ENCODE results near the gene ITGB4.
"Not testable (repeated sequence)": the region's sequence is repeated elsewhere in the genome, so short reads cannot be mapped to it uniquely, and the experiment has no call there.

ITGB4 gene

DNA sequence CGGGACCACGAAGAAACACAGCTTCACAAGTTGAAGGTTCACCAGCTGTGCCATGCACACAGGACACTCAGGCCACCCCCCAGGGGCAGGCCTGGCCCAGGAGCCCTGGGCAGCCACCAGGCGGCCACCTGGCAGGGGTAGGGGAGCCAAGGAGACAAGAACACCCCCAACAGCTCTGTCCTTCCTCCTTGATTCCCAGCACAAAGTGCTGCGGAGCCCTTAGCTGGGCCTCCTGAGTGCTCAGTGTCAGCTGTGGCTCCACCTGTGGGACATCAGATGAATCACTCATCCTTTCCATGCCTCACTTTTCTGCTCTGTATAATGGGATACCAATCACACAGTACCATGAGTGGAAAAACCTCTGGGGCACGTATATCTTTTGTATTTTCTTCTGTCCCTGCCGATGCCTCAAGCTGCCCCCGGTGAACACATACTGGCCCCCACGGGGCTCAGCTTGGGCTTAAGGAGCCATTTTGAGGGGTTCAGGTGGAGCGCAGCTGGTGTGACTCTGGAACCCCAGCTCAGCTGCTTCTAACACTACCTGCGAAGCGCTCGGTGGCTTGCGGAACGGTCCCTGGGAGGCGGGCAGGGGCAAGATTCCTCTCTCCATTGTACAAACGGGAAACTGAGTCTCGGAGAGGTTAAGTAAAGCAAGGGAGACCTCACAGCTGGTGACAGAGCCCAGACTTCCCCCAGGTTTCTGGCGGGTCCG is 31.7 kb downstream of the ITGB4 start:
- DNase-seq (ENCODE audit: low read depth in 2 of 2): no peak

DNA sequence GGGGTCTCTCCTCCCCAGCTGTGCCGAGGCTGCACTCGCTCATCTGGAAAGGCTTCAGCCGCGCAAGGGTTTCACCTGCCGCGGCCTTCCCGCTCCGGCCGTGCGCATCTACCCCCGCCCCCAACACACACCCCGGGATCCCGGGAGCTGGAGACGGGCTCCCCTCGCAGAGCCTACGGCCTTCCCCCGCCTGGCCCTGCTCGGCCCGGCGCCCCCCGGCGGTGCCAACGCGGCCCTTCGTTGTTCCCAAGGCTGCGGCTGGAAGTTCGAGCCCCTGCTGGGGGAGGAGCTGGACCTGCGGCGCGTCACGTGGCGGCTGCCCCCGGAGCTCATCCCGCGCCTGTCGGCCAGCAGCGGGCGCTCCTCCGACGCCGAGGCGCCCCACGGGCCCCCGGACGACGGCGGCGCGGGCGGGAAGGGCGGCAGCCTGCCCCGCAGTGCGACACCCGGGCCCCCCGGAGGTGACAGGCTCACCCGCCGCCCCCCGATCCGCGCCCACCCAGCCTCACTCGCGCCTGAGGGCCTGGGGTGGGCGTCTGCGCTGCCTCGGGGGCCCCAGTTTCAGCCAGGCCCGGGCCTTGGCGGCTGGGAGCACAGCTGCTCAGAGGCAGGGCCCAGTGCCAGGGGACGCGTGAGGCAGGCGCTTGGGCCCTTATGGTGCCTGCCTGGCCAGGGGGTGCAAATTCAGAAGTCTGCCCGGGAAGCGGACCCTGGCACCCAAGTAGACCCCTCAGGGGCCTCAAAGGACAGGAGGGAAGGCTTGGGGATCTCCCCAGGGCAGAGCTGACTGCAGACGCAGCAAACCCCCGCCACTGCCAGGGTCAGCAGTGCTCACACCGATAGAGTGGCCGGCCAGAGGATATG is 32.5 kb downstream of the ITGB4 start:
- peak; percentile 29 to 70 for DNase-seq (ENCODE audit: low read depth in 2 of 2)

DNA sequence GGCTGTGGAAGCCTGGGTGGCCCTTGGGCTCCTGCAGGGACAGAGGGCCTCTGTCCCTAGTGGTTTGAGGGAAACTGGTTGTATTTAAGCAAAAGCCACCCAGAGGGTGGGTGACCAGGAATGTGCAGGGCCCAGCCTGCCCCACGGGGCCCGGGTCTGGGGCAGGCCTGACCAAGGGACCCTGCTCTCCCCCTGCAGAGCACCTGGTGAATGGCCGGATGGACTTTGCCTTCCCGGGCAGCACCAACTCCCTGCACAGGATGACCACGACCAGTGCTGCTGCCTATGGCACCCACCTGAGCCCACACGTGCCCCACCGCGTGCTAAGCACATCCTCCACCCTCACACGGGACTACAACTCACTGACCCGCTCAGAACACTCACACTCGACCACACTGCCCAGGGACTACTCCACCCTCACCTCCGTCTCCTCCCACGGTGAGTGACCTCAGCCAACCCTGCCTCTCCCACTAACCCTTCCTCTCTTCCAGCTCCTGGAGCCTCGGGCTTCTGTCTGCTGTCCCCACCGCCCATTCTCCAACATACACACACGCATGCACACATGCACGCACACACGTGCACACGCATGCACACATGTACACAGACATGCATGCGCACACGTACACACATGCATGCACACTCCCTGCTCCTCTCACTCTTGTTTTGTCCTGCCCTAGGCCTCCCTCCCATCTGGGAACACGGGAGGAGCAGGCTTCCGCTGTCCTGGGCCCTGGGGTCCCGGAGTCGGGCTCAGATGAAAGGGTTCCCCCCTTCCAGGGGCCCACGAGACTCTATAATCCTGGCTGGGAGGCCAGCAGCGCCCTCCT is 33.3 kb downstream of the ITGB4 start:
- no peak for DNase-seq (ENCODE audit: low read depth in 2 of 2)

DNA sequence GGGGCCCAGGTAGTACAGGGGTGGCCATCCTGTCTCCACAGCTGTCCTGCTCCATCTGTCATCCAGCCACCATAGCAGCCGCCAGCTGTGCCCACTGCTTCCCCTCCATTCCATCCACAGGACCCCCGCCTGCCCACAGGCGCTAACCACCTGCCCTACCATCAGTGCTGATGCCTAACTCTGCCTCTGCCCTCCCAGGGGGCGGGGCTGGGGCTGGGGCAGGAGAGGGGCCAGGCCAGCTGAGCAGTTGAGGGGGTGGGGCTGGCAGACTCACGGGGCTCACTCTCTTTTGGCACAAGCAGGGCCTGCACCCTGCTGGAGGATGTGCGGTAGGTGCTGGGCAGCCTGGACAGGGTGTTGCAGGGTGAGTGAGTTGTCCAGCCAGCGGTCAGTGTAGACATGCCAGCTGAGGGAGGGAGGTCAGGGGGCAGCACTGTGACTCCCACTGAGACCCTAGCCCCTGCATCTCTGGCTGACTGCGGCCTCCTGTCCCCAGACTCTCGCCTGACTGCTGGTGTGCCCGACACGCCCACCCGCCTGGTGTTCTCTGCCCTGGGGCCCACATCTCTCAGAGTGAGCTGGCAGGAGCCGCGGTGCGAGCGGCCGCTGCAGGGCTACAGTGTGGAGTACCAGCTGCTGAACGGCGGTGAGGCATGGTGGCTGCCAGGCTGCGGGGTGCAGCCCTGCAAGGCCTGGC is 34.1 kb downstream of the ITGB4 start:
- no peak for DNase-seq (ENCODE audit: low read depth in 2 of 2)

DNA sequence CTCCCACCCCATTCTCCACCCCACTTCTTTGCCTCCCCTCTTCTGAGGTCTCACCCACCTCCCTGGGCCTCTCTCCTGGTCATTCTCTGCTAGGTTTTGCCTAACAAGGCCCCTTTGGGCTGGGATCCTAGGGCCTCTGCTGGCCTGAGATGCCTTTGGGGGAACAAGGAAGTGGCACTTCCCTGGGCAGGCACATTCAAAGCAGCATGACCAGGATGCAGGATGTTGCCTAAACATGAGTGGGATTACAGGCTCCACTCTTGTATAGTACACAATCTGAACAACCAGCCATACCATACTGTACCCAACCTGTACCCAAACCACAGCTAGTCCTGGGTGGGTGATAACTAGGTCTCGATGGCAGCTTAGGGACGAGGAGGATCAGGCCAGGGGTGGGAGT is 34.7 kb downstream of the ITGB4 start:
- DNase-seq (ENCODE audit: low read depth in 2 of 2): no peak

DNA sequence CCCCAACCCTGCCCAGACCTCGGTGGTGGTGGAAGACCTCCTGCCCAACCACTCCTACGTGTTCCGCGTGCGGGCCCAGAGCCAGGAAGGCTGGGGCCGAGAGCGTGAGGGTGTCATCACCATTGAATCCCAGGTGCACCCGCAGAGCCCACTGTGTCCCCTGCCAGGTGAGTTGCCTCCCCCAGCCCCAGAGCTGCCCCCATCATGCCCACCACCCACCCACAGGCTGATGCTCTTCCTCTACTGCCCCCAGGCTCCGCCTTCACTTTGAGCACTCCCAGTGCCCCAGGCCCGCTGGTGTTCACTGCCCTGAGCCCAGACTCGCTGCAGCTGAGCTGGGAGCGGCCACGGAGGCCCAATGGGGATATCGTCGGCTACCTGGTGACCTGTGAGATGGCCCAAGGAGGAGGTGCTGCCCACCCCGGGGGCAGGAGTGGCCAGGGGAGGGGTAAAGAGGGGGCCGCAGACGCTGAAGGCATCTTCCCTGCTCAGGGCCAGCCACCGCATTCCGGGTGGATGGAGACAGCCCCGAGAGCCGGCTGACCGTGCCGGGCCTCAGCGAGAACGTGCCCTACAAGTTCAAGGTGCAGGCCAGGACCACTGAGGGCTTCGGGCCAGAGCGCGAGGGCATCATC is 35.3 kb downstream of the ITGB4 start:
- no peak for DNase-seq (ENCODE audit: low read depth in 2 of 2)

DNA sequence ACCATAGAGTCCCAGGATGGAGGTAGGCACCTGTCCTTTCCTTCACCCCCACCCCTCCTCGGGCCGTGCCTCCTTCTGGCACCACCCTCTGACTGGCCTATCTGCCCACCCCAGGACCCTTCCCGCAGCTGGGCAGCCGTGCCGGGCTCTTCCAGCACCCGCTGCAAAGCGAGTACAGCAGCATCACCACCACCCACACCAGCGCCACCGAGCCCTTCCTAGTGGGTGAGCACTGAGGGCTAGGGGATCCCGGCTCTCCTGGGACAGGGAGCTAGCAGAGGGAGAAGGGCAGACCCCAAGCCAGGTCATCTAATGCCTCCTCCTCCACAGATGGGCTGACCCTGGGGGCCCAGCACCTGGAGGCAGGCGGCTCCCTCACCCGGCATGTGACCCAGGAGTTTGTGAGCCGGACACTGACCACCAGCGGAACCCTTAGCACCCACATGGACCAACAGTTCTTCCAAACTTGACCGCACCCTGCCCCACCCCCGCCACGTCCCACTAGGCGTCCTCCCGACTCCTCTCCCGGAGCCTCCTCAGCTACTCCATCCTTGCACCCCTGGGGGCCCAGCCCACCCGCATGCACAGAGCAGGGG is 35.9 kb downstream of the ITGB4 start:
- DNase-seq (ENCODE audit: low read depth in 2 of 2): no peak

DNA sequence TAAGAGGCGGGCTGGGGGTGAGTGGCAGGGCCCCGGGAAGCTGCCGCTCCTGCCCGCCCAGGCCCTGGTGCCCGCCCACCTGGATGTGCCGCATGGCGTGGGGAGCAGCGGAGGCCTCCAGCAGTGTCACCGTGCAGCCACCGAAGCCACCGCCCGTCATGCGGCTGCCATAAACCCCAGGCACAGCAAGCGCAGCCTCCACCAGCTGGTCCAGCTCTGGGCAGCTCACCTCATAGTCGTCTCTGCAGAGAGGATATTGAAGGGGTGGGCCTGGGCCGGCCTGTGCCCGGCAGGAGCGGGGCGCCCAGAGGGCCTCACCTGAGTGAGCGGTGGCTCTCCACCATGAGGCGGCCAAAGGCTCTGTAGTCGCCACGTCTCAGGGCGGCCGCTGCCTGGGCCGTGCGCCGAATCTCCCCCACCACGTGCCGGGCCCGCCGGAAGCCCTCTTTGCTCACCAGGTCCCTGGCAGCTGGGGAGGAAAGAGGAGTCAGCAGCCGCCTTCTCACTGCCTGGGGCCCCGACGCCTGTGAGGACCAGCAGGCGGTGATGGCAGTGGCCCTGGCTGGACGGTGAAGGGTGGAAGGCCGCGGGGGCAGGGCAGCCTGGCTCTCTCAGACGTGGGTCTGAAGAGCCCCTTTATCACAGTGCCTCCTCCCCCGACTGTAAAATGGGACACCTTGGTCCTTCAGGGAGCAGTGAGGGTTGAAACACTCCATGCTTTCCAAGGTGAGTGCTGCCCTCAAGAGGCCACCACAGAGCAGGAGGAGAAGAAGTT is 37.1 kb downstream of the ITGB4 start:
- no peak for DNase-seq (ENCODE audit: low read depth in 2 of 2)

DNA sequence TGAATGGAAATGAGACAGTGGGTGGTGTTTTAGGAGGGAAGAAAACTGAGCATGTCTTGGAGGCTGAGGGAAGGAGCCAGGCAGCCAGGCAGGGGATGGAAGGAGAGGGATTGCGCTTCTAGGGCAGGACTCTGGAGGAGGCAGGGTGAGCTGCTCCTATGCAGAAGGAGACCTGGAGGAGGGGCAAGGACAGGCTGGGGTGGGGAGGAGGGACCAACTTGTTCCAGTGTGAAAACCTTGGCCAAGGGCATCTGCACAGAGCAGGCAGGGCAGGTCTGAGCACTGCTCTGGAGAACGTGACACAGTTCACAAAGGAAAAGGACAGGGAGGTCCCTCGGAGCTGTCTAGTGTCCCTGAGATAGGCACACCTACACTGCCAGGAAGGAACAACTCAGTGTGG is 38.2 kb downstream of the ITGB4 start:
- no peak for DNase-seq (ENCODE audit: low read depth in 2 of 2)

DNA sequence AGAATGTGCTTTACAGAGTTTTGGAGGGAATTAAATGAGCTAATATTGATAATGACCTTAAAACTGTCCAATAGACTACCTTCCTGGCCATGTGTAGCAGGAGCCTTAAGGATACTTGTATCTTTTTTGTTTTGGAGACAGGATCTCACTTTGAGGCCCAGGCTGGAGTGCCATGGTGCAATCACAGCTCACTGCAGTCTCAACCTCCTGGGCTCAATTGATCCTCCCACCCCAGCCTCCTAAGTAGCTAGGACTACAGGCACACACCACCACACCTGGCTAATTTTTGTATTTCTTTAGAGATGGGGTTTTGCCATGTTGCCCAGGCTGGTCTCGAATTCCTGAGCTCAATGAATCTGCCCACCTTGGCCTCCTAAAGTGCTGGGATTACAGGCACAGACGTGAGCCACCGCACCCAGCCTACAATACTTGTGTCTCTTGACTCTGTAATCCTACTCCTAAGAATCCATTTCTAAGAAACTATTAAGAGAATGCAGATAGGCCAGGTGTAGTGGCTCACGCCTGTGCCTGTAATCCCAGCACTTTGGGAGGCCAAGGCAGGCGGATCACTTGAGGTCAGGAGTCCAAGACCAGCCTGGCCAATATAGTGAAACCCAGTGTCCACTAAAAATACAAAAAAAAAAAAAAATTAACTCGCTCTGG is 38.9 kb downstream of the ITGB4 start:
- DNase-seq (ENCODE audit: low read depth in 2 of 2): not testable (repeated sequence)

DNA sequence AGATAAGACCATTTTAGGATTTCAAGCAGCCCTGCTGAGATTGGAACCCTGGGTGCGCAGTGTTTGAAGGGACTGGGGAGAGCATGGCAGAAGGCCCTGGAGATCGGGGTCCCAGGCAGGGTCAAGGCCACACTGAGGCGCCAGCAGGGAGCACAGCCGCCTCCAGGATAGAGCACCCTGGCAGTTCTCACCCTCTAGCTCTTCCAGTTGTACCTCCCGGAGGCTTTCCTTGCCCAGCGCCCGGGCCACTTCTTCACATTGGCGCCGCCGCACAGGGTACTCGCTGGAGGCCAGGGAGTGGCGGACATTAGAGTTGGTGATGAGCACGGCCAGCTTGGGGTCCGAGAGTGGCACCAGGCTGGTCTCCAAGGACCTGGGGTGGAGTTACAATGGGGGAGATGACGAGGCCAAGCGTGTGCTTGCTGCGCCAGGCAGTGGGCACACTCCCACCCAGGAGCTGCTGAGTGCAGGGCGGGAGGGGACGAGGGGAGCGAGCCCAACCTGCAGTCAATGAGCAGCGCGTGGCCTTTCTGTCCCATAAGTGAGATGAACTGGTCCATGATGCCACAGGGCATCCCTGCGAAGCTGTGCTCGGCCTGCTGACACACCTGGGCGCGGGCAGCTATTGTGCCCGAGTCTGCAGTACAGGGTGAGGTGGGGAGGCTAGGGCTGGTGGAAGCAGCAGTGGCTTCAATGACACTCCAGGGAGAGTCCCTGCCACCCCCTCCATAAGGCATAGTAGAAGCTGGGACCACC is 41.4 kb downstream of the ITGB4 start:
- DNase-seq (ENCODE audit: low read depth in 2 of 2): no peak

DNA sequence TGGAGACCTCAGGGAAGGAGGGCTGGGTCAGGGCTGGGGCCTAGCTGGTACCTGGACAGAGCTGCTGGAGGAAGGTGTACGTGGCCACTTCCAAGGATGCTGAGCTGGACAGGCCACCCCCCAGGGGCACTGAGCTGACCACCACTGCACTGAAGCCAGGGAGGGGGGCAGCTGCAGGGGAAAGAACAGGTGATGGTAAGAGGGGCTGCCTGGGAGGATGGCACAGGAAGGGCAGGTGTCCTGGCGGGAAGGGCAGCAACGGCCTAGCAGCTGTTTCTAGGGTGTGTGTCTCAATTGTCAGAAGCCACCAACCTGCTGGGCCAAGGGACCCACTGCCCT is 42.0 kb downstream of the ITGB4 start:
- no peak for DNase-seq (ENCODE audit: low read depth in 2 of 2)

DNA sequence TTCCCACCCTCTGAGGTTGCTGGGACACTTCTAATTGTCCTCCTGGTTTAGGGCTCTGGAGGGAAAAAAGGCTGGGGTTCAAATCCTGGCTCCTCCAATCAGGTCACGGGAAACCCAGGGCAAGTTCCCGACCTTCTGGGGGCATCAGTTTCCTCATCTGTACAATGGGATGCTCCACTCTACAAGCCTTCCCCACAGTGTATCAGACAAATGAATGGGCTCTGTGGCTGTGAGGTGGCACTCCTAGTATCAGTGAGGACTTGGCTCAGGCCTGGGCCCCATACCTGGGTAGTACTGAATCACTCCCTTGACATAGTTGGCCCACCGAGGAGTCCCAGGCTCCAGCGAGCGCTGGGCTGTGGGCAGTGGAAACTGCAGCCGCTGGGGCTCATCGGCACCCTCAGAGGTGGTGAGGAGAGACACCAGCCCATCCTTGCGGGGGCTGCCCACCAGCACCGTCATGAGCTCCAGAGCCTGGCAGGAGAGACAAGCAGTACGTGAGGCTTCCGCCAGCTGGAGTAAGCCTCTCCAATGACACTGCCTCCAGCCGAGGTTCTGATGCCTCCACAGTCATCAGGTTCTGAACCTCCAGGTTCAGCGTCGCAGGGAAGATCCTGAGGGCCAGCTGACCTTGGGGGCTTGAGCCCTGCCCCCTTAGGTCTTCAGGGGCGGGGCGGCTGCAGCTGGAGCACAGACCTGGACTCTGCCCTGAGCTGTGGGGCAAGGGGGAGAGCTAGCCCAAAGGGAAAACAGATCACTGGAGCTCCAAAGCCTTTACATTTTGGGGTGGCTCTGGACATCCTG is 42.6 kb downstream of the ITGB4 start:
- no peak for DNase-seq (ENCODE audit: low read depth in 2 of 2)

DNA sequence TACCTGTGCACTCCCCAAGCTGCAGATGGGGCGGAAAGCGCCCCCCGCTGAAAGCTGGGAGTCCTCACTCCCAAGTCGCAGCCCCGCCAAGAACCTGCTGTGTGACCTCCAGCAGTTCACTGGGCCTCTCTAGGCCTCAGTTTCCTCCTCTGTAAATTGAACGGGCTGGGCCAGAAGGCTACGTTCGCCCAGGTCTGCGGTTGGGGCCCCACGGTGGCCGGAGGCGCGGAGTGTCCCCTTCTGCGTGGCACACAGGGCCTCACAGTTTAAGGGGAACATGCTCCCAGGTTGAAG is 43.1 kb downstream of the ITGB4 start:
- DNase-seq (ENCODE audit: low read depth in 2 of 2): no peak

DNA sequence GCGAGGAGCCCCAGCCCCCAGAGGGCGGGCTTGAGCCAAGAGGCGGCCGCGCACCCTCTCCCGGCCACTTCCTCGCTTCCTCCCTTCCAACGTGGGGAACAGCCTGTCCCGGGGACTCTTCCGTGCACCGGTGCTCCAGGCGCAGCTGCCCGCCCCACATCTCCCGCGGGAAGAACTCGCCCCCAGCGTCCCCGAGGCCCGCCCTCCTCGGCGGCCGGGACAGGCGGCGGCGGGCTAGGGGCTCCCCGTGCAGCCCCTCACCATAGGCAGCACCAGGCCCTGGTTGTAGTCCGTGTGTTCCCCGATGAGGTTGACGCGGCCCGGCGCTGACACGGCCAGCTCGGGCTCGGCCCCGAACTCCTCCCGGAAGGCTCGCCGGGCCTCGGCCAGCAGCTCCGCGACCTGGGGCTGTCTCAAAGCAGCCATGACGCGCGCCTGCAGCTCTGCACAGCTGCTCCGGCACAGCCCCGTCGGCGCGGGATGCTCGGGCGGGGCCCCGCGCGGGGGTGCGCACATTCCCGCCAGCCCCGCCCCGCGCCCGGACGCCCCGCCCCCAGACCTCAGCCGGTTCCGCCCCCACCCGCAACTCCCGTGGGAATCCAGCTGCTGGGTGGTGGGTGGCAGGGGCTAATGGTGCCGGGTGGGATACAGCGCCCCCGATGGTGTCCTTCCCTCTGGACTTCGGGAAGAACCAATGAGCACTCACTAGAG is 43.6 kb downstream of the ITGB4 start, which contains the start of gene GALK1:
Gene GALK1, minus strand, starts transcription at position 482 of the 711 bp plus-strand sequence. Its CDS starts 56 bp downstream, at position 426.
- DNase-seq (ENCODE audit: low read depth in 2 of 2): peak in 1 of 2 donors; percentile 69

DNA sequence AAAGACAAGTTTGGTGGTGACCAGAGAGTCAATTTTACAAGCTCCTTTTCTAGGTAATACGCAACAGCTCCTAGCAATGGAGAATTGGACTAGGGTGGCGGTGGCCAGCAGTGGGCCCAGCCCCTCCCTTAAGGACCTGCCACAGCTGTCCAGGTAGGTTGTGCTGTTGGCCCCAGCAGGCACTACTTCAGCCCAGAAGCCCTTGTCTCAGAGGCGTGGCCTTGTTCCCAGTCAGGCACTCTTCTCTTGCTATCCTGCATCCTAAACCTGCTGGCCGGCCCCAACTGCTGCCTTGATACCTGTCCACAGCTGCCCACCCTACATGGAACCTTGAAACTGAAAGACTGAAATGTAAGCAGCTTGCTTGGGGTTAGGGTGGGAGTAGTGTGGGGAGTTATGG is 44.7 kb downstream of the ITGB4 start:
- DNase-seq (ENCODE audit: low read depth in 2 of 2): no peak

DNA sequence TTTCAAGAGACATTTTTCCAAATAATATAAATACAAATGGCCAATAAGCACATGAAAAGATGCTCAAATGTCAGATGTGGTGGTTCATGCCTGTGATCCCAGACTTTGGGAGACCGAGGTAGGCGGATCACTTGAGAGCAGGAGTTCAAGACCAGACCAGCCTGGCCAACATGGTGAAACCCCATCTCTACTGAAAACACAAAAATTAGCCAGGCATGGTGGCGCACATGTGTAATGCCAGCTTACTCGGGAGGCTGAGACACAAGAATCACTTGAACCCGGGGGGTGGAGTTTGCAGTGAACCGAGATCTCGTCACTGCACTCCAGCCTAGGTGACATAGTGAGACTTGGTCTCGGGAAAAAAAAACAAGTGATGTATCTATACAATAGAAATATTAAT is 46.6 kb downstream of the ITGB4 start:
- no peak for DNase-seq (ENCODE audit: low read depth in 2 of 2)
